GM12878 (cell line): Measurements from ENCODE around the gene SMC1B. TPM values are rescaled to one million over a fixed set of nuclear protein-coding genes. Genes with fewer than 3 reads are reported as not detected.
A peak's percentile ranks its signal among the peaks of the same experiment; 100 is the strongest.

ENCODE experiments used
- BCL11A ChIP-seq: IDR thresholded peaks from 2 replicates; pipeline ENCODE4 v1.6.1; 2011; ENCODE audit warnings: low read depth, low read length
- BHLHE40 ChIP-seq, 2 experiments: fragments of 450-650 bp in 1 of 2; IDR thresholded peaks; 2 replicates each; pipeline ENCODE4 v1.6.1; 2011 to 2017; ENCODE audit warnings: low read depth in 2 of 2, borderline replicate concordance in 1 of 2, improper control_type of control experiment in 1 of 2, low read length in 1 of 2, mild to moderate bottlenecking in 1 of 2
- FOS ChIP-seq: IDR thresholded peaks from 3 replicates; pipeline ENCODE4 v1.6.1; 2011; ENCODE audit warnings: borderline replicate concordance; ENCODE audit not compliant: insufficient read length; ENCODE audit errors: extremely low read depth
- FOXM1 ChIP-seq: IDR thresholded peaks from 2 replicates; pipeline ENCODE4 v1.6.1; 2012; ENCODE audit warnings: low read depth, mild to moderate bottlenecking, inconsistent platforms, low read length, moderate library complexity
- MEF2A ChIP-seq: IDR thresholded peaks from 2 replicates; pipeline ENCODE4 v1.6.1; 2011; ENCODE audit warnings: low read depth, mild to moderate bottlenecking, low read length, moderate library complexity; ENCODE audit not compliant: insufficient read depth
- MEF2B ChIP-seq: fragments of 450-650 bp; IDR thresholded peaks from 2 replicates; pipeline ENCODE4 v1.6.1; 2018; ENCODE audit warnings: mild to moderate bottlenecking, moderate library complexity; ENCODE audit not compliant: partially characterized antibody, poor library complexity, severe bottlenecking
- RFX5 ChIP-seq: IDR thresholded peaks from 2 replicates; pipeline ENCODE4 v1.6.1; 2011; ENCODE audit warnings: low read depth, low read length, improper control_type of control experiment
- SIN3A ChIP-seq: IDR thresholded peaks from 2 replicates; pipeline ENCODE4 v1.6.1; 2012; ENCODE audit warnings: low read depth, low read length, improper control_type of control experiment
- SIX5 ChIP-seq: IDR thresholded peaks from 2 replicates; pipeline ENCODE4 v1.6.1; 2011; ENCODE audit warnings: mild to moderate bottlenecking, low read depth, low read length, moderate library complexity; ENCODE audit not compliant: severe bottlenecking
- STAT3 ChIP-seq: IDR thresholded peaks from 2 replicates; pipeline ENCODE4 v1.6.1; 2011; ENCODE audit warnings: low read depth, low read length, improper control_type of control experiment
- TARDBP ChIP-seq: IDR thresholded peaks from 2 replicates; pipeline ENCODE4 v1.6.1; 2016; ENCODE audit warnings: borderline replicate concordance
- ZBED1 ChIP-seq: IDR thresholded peaks from 2 replicates; pipeline ENCODE4 v1.6.1; 2016; ENCODE audit warnings: borderline replicate concordance
- ZNF24 ChIP-seq: fragments of 450-650 bp; IDR thresholded peaks from 2 replicates; pipeline ENCODE4 v1.6.1; 2017; ENCODE audit warnings: antibody characterized with exemption, mild to moderate bottlenecking
- ZZZ3 ChIP-seq: IDR thresholded peaks from 2 replicates; pipeline ENCODE4 v1.6.1; 2011; ENCODE audit warnings: low read depth; ENCODE audit not compliant: control insufficient read depth, insufficient read length
- polyA plus RNA-seq, 11 experiments: library from polyadenylated mRNA; depleted of rRNA in 4 of 11; unstranded in 6 of 11; stranded (reverse) in 5 of 11; fragments of >200 nt; fragmentation: Nextera tagmentation in 4 of 11; fragmentation: Illumina TruSeq in 1 of 11; extraction: Ambion mirVana in 4 of 11; extraction: Trizol in 1 of 11; gene quantifications; 1 replicate in 1 of 11; 2 replicates in 10 of 11; pipeline versions ENCODE4 v1.2.1 to v1.2.3, GENCODE V29; 2011 to 2016; ENCODE audit warnings: inconsistent platforms in 2 of 11, missing spikeins in 2 of 11, low read depth in 1 of 11
- total RNA-seq, 4 experiments: library from RNA; depleted of rRNA in 3 of 4; stranded (reverse); fragments of >200 nt in 3 of 4; fragmentation: Illumina TruSeq in 1 of 4; extraction: Trizol in 1 of 4; gene quantifications; 2 replicates each; pipeline versions ENCODE4 v1.2.1 to v1.2.3, GENCODE V29; 2013 to 2021
- TF ChIP-seq, protein P1 (sequence below): fragments of 450-650 bp; IDR thresholded peaks from 2 replicates; pipeline ENCODE4 v1.6.1; 2017; ENCODE audit warnings: mild to moderate bottlenecking
- TF ChIP-seq, protein P2 (sequence below): fragments of 450-650 bp; formaldehyde crosslinking; IDR thresholded peaks from 2 replicates; pipeline ENCODE4 v1.5.0; 2022; ENCODE audit warnings: mild to moderate bottlenecking, missing genetic modification characterization
- TF ChIP-seq, protein P3 (sequence below): fragments of 450-650 bp; IDR thresholded peaks from 2 replicates; pipeline ENCODE4 v1.6.1; 2017; ENCODE audit warnings: borderline replicate concordance
- TF ChIP-seq, protein P4 (sequence below): IDR thresholded peaks from 2 replicates; pipeline ENCODE4 v1.6.1; 2011; ENCODE audit warnings: mild to moderate bottlenecking, low read depth, low read length, moderate library complexity; ENCODE audit not compliant: insufficient replicate concordance
- TF ChIP-seq, protein P5 (sequence below): fragments of 450-650 bp; IDR thresholded peaks from 2 replicates; pipeline ENCODE4 v1.6.1; 2018; ENCODE audit warnings: borderline replicate concordance, mild to moderate bottlenecking; ENCODE audit not compliant: partially characterized antibody

SMC1B gene
- total and polyA plus RNA-seq, 10 of the 15 experiments (the other 5 are each of a cell fraction or from before 2014, with no cell fraction given): not detected

DNA sequence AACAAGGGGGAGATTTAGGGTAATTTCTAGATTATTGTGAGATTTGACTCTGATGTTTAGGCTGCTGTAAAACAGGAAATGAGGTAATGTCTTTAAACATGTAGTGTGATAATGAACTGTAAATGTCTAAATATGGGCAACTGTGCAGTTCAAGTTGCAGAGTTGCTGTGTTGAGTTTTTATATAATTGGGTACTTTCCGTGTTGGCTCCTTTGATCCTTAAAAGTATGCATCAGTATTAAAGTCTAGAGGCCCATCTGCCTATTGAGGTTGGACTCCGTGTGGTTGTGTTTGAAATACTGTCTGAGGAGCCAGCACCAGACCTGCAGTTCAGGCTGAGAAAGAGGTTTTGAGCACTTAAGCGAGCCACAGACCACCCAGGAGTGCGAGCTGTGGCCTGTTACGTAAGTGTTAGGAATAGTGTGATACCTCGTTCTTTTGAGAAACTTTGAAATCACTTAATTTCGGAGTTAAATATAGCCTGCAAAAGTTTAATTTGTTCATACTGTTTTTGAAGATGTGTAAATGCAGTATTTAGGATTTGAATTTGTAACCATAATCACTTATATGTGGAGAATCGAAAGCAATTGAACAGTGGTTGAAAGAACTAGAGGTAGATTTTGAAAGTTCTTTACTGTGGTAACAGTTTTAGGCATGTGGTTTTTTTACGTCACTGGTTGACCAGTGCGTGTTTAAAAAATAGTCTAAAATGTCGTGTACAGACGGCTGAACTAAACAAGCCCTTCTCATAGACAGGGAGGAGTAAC is 94.7 kb downstream of the SMC1B start (continued):
- TF ChIP-seq BCL11A: peak; percentile 23; the same call in 1 of the 2 replicates
- TF ChIP-seq MEF2B: peak; percentile 84
- TF ChIP-seq, protein P1, sequence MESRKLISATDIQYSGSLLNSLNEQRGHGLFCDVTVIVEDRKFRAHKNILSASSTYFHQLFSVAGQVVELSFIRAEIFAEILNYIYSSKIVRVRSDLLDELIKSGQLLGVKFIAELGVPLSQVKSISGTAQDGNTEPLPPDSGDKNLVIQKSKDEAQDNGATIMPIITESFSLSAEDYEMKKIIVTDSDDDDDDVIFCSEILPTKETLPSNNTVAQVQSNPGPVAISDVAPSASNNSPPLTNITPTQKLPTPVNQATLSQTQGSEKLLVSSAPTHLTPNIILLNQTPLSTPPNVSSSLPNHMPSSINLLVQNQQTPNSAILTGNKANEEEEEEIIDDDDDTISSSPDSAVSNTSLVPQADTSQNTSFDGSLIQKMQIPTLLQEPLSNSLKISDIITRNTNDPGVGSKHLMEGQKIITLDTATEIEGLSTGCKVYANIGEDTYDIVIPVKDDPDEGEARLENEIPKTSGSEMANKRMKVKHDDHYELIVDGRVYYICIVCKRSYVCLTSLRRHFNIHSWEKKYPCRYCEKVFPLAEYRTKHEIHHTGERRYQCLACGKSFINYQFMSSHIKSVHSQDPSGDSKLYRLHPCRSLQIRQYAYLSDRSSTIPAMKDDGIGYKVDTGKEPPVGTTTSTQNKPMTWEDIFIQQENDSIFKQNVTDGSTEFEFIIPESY: no peak
- no peak for TF ChIP-seq SIX5
- no peak for TF ChIP-seq ZNF24
- peak; percentile 11; the same call in 1 of the 2 replicates for TF ChIP-seq RFX5
- TF ChIP-seq, protein P2, sequence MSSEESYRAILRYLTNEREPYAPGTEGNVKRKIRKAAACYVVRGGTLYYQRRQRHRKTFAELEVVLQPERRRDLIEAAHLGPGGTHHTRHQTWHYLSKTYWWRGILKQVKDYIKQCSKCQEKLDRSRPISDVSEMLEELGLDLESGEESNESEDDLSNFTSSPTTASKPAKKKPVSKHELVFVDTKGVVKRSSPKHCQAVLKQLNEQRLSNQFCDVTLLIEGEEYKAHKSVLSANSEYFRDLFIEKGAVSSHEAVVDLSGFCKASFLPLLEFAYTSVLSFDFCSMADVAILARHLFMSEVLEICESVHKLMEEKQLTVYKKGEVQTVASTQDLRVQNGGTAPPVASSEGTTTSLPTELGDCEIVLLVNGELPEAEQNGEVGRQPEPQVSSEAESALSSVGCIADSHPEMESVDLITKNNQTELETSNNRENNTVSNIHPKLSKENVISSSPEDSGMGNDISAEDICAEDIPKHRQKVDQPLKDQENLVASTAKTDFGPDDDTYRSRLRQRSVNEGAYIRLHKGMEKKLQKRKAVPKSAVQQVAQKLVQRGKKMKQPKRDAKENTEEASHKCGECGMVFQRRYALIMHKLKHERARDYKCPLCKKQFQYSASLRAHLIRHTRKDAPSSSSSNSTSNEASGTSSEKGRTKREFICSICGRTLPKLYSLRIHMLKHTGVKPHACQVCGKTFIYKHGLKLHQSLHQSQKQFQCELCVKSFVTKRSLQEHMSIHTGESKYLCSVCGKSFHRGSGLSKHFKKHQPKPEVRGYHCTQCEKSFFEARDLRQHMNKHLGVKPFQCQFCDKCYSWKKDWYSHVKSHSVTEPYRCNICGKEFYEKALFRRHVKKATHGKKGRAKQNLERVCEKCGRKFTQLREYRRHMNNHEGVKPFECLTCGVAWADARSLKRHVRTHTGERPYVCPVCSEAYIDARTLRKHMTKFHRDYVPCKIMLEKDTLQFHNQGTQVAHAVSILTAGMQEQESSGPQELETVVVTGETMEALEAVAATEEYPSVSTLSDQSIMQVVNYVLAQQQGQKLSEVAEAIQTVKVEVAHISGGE: no peak
- TF ChIP-seq, protein P3, sequence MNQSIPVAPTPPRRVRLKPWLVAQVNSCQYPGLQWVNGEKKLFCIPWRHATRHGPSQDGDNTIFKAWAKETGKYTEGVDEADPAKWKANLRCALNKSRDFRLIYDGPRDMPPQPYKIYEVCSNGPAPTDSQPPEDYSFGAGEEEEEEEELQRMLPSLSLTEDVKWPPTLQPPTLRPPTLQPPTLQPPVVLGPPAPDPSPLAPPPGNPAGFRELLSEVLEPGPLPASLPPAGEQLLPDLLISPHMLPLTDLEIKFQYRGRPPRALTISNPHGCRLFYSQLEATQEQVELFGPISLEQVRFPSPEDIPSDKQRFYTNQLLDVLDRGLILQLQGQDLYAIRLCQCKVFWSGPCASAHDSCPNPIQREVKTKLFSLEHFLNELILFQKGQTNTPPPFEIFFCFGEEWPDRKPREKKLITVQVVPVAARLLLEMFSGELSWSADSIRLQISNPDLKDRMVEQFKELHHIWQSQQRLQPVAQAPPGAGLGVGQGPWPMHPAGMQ: no peak
- no peak for TF ChIP-seq ZZZ3
- TF ChIP-seq, protein P4, sequence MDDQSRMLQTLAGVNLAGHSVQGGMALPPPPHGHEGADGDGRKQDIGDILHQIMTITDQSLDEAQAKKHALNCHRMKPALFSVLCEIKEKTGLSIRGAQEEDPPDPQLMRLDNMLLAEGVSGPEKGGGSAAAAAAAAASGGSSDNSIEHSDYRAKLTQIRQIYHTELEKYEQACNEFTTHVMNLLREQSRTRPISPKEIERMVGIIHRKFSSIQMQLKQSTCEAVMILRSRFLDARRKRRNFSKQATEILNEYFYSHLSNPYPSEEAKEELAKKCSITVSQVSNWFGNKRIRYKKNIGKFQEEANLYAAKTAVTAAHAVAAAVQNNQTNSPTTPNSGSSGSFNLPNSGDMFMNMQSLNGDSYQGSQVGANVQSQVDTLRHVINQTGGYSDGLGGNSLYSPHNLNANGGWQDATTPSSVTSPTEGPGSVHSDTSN: no peak
- TF ChIP-seq MEF2A: no peak
- no peak for TF ChIP-seq FOXM1
- no peak for TF ChIP-seq STAT3
- no peak for TF ChIP-seq TARDBP
- TF ChIP-seq, protein P5, sequence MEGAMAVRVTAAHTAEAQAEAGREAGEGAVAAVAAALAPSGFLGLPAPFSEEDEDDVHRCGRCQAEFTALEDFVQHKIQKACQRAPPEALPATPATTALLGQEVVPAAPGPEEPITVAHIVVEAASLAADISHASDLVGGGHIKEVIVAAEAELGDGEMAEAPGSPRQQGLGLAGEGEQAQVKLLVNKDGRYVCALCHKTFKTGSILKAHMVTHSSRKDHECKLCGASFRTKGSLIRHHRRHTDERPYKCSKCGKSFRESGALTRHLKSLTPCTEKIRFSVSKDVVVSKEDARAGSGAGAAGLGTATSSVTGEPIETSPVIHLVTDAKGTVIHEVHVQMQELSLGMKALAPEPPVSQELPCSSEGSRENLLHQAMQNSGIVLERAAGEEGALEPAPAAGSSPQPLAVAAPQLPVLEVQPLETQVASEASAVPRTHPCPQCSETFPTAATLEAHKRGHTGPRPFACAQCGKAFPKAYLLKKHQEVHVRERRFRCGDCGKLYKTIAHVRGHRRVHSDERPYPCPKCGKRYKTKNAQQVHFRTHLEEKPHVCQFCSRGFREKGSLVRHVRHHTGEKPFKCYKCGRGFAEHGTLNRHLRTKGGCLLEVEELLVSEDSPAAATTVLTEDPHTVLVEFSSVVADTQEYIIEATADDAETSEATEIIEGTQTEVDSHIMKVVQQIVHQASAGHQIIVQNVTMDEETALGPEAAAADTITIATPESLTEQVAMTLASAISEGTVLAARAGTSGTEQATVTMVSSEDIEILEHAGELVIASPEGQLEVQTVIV: no peak
- TF ChIP-seq SIN3A: no peak
- no peak for TF ChIP-seq FOS
- TF ChIP-seq BHLHE40 (IDR thresholded peaks at IDR 0.05; ENCODE audit: borderline replicate concordance in 1 of 2, low read depth in 2 of 2, low read length in 1 of 2): peak; percentile 33 to 63; a peak in 3 of 4 replicates
- TF ChIP-seq ZBED1: no peak
